ENCODE measurements around the gene CYB561D1.

CYB561D1 gene

DNA sequence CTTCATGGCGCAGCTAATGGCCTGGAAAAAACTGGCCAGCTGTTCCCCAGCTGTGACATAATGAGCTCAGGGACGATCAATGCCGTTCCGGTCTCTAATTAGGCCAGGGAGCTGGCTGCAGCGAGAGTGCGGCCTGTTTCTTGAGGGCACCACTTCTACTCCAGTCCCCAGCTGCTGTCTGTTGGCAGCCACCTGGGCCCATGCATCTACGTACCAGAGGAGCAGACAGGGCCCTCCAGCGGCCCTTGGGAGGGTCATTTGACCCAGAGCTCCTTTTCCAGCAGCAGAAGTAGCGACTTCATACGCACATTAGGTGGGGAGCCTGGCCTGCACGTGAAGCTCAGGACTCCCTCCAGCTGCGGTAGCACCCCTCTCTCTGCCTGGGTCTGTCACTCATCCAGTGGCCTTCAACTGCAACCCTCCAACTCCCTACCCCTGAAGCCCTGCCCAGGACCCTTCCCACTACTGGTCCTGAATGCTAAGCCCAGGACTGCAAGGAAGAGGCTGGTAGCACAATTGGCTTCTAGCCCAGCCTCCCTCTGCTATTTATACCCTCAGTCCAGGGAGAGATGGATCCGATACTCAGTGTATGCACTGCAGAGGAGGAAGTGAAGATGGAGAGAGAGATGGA, 36.7 kb downstream of the CYB561D1 start:
- DNase-seq (ENCODE audit: low read depth): no peak

DNA sequence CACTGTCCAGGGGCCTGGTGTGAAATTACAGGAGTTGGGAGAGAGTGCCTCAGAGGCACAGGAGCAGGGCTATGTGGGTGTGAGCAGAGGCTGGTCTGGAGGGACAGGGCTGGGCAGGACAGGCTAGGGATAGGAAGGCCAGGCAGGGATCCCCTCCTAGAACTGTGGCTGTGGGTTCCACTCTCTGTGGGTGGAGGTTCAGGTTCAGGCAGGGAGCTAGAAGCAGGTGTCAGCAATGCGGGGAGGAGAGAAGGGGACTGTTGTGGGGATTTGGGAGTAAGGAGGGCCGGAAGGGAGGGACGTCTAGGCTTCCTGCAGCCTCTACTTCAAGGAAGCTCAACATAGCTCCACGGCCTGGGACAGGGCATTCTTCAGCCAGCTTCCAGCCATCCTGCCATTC, 37.5 kb downstream of the CYB561D1 start:
- no peak for DNase-seq (ENCODE audit: low read depth)

DNA sequence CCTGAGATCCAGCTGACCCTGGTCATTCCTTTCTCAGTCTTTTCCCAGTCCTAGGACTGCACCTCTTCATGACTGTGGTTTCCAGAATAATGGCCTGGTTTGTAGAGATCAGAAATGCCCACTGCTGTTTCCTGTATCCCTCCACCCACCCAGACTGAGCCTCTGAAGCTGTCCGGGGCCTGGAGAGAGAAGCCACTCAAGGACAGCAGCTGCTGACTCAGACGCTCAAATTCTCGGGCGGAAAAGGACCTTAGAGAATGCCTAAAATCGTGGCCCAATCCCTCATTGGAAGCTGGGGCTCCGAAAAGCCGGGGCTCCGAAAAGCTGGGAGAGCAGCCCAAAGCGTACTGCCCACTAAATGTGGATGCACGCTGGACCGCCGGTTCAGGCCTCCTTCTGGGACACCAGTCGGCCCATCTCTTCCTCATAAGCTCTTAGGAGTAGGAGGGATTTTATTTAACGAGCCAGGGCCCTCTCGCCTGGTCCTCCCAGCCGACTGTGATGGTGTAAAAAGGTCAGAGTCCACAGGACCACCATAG, 38.0 kb downstream of the CYB561D1 start:
- no peak for DNase-seq (ENCODE audit: low read depth)

DNA sequence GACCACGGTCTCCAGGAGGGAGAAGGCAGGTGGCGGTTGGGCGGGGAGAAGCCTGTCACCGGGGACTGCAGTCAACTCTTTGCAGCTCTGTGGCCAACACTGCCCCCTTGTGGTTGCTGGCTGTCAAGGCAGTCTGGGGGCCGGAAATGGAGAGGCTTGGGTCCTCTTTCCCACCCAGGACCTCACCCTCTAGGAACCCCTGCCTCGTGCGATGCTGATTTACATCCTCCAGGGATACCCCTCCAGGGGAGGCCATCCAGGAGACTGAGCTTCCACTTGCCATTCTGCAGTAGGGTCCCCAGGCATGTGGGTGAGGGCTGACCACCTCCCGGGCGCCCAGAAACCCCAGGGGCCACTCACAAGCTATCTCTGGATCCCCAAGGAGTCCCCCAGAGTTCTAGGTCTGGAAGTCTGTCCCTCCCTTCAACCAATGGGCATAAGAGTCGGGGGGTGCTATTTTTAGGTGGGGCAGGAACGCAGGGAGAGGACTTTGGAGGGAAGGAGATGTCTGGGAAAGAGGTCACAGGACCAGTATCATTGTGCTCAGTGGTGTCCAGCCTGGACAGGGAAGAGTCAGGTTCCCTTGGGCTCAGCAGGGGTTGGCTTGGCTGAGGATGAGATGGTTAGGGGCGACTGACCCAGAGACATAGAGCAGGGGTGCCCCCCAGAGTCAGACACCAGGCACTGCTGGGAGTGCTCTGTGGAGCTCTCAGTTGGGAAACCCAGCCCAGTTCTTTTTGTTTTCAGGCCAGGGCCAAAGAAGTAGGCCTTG, 38.7 kb downstream of the CYB561D1 start:
- DNase-seq (ENCODE audit: low read depth): peak; percentile 80

DNA sequence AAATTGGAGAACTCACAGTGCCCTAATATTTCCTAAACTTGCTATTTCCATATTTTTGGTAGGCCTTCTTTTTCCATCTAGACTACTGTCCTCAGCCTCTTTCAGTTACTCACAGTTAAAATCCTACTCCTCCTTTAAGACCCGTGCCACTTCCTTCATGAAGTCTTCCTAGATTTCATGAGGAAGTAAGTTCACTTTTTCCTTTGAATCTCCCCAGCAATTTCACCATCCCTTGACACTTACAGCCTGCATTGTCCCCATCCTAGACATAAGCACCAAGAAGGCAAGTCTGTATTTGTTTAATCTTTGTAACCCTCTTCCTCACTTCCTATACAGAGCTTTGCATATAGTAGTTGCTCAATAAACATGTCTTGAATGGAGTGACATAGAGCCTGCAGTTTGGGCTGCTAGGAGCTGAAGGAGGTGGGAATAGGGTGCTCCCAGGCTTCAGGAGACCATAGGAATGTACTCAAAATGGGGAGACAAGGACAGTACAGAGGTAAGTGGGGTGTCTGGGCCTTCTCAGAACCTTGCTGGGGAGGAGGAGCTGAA, 40.5 kb downstream of the CYB561D1 start:
- no peak for DNase-seq (ENCODE audit: low read depth)

DNA sequence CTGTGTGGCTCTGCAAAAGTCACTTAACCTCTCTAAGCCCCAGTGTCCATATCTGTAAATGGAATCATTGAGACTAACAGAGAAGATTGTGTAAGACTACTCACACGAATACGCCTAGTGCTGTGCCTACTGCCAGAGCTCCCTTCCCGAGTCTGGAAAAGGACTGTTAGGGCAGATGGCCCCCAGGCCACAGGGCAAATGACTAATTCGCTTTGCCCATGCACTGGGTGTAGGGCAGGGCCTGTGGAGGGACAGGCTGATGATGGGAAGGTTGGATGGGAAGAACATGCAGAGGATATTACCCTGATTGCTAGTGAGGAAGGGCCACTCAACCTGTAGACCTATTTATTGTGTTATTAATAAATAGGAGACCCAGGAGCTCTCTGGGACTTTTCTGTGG, 41.6 kb downstream of the CYB561D1 start:
- DNase-seq (ENCODE audit: low read depth): no peak

DNA sequence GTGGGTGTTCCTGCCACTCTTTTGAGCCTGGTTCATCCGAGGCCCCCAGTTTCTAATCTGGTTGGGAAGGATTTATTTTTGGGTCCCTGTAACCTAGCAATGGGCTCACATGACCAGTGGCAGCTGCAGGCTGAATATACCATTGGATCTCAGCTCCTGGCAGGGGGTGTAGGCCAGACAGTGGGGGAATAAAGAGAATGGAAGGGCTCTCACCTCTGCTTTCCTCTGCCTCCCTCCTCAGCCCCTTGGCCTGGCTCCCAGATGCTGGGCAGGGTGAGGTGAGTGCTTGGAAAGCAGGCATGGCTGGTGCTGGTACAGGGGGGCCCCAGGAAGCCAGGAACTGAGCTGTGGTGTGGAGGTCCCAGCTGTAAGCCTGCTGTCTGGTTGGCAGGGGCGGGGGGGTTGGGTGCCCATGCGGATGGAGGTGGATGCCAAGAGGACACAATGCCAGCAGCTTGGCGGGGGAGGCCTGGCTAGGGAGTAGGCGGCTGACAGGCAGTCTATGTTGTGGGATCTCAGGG, 42.1 kb downstream of the CYB561D1 start:
- no peak for DNase-seq (ENCODE audit: low read depth)

DNA sequence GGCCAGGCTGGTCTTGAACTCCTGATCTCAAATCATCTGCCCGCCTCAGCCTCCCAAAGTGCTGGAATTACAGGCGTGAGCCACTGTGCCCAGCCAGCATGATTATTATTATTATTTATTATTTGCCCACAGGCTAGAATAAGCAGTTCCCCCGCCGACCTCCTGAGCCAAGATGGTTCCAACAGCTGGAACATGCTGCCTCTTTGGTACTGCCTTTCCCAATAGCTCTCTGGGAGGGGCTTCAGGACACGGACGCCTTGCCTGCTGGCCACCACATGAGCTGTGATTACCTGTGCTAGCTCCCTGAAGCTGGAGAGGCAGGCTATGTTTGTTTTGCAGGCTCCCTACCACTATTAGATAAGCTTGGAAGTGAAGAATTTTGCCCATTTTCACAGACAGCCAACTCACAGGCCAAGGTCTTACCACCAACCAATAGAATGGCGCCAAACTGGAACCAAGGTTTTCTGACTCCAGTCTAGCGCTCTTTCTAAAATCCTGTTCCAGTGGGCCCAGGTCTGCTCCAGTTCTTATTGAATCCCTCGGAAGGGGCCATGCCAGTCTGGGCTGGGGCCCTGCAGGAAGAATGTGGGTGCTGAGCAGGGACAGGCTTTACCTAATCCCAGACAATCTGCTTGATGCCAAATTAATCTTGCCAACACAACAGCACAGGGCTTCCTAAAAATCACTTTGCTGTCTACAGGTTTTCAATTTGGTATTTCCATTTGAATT, 43.7 kb downstream of the CYB561D1 start:
- DNase-seq (ENCODE audit: low read depth): no peak

DNA sequence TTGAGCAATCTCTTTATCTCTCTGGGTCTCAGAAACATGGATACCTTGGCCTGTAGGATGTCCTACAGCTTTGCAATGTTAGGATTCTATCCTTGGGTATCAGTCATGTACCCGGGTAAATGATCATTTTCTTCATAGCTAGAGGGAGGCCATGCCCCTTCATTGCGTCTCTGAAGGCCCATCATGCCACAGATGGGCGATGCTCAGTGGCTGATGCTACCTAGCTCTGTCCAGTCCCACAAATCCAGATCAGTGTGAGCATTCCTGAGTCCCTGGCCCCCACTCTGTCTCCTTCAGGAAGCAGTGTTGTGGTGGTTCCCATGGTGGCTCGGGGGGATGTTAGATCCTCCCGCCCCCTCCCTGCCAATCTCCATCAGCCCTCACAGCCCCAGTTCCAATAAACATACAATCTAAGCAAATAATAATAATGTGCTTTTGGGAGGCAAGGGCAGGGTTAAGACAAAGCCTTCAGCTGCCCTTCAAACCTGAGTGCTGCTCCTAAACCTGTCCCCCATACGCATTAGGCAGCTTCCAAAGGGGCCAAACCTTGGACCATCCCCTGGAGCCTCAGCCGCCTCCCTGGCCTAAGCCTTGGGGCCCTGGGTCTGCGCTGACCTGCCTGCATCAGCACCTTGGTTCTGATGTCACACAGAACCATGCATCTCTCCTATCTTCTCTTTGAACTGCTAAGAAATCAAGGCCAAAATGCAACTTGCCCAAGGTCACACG, 45.1 kb downstream of the CYB561D1 start:
- DNase-seq (ENCODE audit: low read depth): no peak

DNA sequence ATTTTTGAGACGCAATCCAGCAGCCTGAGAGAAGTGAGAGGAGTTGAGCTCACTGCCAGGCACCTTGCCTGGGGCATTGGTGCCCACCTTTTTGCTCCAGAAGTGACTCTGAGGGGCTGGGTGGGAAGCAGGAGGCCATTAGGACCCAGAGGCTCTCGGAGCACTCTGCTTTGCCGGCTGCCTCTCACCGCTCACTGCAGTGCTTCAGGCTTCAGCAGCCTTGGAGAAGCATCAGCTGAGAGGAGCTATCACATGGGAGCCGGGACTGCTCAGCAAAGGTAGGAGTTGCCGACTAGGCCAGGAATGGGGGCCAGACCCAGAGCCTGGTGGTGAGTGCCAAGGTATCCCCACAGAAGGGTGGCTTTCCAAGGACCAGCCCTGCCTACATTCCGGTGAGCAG, 45.8 kb downstream of the CYB561D1 start, which contains the start of gene GPR61:
Gene GPR61 (plus strand): TSS at position 197 of the 400 bp plus-strand sequence. CDS start 3,151 bp downstream, outside the sequence.
- DNase-seq (ENCODE audit: low read depth): no peak

DNA sequence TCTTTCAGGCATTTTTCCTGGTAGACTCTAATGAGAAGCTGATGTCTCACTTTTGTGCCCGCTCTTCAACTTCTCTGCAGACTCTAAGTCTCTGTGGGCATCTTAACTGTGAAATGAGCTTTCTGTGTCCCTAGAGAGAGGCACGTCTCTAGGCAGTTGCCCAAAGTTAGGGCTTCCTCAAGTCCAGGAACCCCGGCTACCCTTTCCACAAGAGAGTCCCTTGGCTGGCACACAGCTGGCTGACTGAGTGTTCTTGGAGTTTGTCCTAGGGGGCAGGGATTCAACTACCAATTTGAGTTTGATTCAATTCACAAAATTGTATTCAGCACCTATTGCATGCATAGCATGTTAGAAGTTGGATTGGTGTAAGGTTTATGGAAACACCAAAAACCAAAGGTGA, 47.2 kb downstream of the CYB561D1 start:
- no peak for DNase-seq (ENCODE audit: low read depth)

DNA sequence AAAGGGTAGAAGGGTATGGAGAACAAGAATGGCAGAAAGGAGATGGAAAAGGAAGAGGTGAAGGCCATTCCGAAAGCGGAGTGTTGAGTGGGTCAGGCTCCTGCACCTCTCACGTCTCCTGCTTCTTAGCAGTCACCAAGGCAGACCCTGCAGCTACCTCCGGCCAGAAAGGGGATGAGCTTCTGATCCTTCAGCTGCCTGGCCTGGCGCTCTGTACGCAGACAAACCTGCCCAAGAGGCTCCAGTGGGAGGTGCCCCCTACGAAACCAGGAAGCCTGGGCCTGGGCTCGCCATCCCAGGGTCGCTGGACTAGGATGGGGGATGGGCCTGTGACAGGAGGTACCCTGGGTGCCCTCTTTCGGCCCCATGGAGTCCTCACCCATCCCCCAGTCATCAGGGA, 48.8 kb downstream of the CYB561D1 start:
- DNase-seq (ENCODE audit: low read depth): no peak

DNA sequence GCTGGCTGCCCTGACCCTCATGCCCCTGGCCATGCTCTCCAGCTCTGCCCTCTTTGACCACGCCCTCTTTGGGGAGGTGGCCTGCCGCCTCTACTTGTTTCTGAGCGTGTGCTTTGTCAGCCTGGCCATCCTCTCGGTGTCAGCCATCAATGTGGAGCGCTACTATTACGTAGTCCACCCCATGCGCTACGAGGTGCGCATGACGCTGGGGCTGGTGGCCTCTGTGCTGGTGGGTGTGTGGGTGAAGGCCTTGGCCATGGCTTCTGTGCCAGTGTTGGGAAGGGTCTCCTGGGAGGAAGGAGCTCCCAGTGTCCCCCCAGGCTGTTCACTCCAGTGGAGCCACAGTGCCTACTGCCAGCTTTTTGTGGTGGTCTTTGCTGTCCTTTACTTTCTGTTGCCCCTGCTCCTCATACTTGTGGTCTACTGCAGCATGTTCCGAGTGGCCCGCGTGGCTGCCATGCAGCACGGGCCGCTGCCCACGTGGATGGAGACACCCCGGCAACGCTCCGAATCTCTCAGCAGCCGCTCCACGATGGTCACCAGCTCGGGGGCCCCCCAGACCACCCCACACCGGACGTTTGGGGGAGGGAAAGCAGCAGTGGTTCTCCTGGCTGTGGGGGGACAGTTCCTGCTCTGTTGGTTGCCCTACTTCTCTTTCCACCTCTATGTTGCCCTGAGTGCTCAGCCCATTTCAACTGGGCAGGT, 49.5 kb downstream of the CYB561D1 start:
- DNase-seq (ENCODE audit: low read depth): no peak

DNA sequence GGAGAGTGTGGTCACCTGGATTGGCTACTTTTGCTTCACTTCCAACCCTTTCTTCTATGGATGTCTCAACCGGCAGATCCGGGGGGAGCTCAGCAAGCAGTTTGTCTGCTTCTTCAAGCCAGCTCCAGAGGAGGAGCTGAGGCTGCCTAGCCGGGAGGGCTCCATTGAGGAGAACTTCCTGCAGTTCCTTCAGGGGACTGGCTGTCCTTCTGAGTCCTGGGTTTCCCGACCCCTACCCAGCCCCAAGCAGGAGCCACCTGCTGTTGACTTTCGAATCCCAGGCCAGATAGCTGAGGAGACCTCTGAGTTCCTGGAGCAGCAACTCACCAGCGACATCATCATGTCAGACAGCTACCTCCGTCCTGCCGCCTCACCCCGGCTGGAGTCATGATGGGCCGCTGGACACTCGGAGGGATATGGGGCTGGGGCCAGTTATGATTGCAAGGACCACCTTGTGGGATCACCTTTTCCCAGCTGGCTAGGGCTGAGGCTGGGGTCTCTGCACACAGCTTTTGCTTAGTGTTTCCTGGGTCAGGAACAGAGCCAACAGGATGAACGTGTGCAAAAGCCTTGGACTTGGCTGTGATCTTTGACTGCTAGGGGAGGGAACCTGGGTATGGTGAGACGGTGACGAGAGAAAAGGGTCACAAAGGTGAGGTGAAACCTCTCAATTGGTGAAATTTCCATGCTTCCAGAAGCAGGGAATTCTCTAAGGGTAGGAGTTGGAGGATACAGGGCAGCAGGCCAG, 50.3 kb downstream of the CYB561D1 start:
- DNase-seq (ENCODE audit: low read depth): no peak

DNA sequence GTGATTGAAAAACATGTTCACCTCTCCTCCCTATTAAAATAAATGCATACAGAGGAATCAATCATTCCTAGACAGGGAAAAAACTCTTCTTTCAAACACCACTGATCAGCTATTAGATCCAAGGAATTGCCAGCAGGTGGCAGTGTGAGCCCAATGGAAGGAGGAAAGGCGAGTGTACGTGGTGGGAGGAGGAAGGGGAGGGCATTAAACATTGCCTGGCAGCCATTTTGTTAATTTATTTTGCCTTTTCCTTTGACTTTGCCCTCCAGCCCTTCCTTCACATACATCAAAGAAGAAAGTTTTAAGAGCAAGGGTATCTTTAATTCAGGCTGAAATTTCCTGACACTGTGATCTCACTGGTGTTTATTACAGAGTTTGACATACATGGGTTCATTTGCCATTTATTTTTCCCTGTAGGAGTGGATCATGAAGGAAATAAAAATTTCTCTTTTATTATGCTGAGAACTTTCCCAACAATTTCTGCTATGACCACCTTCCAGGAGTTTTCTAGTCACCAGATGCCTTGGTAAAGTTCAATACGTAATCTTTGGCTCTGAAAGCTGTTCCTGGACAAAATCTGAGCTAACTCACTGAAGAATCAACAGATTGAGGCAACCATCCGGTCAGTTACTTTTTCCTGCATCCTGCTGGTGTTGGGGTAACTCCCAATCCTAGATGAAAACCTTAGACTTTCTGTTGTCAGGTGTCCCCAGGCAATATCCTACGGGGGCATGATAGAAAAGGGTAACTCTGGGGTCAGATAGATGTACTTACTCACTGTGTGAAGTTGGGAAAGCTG, 52.6 kb downstream of the CYB561D1 start:
- peak; percentile 81 for DNase-seq (ENCODE audit: low read depth)

DNA sequence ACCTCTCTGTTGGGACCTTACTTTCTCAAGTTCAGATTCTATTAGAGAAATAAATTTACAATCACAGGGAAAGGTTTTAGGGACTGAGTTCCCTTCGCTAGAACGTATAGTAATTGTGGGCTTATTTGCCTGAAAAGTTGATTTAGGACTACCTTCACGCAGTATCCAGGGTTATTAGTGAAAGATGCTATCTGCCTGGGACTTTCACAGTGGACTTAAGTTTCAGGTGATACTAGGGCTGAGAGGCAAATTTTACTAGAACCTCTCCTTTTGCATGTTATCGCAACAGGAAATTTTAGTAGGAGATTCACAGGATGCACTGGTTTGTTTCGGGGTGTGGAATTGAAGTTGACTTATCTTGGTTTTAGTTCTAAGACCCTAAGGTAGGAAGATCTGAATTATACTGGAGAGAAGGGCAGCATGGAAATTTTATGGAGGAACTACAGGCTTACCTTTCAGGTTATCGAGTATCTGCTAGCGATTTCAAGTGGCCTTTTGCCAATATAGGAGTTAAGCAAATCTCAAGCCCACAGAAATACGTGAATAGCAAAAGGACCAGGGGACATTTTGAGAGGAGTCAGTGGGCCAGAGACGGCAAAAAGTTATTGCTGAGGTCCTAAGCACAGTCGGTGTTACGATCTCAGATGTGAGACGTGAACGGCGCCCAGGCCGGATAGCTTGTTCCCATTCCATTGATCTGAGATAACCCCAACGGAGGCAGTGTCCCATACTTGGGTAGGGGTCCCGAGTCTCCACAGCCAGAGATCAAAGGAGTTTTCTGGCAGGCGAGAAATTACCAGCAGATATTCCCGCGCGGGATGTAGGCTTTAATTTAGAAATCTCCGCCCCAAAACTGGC, 53.8 kb downstream of the CYB561D1 start:
- DNase-seq (ENCODE audit: low read depth): no peak

DNA sequence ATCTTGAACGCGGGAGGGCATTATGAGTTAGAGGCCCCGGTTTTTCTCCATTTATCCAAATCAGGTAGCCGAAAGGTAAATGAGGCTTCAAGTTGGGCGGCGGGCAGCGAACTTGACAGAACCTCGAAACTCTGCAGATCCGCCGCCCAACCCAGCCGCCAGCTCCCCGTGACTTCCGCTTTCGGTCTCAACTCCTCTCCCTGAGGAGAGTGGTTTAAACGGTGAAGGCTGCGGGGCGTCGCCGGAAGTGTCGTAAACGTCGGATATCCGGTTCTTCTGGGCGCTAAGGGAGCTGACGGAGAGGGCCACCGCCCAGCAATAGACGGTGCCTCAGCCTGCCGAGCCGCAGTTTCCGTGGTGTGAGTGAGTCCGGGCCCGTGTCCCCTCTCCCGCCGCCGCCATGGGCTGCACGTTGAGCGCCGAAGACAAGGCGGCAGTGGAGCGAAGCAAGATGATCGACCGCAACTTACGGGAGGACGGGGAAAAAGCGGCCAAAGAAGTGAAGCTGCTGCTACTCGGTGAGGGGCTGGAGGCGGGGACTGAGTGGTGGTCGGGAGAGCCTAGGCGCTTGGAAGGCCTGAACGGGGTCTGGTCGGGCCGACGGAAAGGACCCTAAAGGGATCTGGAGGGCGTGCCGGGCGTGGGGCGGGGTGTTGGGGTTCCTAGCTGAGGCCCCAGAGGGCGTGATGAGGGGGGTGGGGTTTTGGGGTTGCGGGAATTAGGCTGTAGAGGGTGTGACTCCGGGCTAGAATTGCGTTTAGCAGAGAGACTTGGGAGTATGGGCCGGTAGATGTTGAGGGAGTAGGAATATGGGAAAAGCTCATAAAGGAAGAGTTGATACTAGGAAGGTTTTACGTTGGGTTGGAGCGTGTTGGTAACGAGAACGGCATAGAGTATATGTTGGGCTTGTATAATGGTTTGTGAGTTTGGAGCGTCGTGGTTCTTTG, 54.7 kb downstream of the CYB561D1 start, which contains the start of gene GNAI3:
Gene GNAI3 (plus strand): TSS at position 295 of the 947 bp plus-strand sequence. CDS start 106 bp downstream, at position 401.
- peak; percentile 93 for DNase-seq (ENCODE audit: low read depth)
